Measurements from ENCODE around the gene ETHE1.

Gene ETHE1

GRCh38 chr19:43462383-43462782 is 64.6 kb downstream of the ETHE1 start:
- TF ChIP-seq CTCF (IDR thresholded peaks at IDR 0.05), result no peak
- no peak for DNase-seq (ENCODE audit: low spot score)
- Histone ChIP-seq H3K27ac (no peak overlapping the region), H3K4me3 (no peak overlapping the region)

- Histone ChIP-seq H3K4me3 (no peak overlapping the region), H3K27ac (no peak overlapping the region)
- no peak for TF ChIP-seq CTCF (IDR thresholded peaks at IDR 0.05)
- DNase-seq (ENCODE audit: low spot score), result no peak
These were observed 65.7 kb downstream of the ETHE1 start for GRCh38 chr19:43461303-43461702.

- no peak overlapping the region for H3K4me3 ChIP-seq
- no peak for DNase-seq (ENCODE audit: low spot score)
- TF ChIP-seq CTCF (IDR thresholded peaks at IDR 0.05), result no peak
These were observed 66.5 kb downstream of the ETHE1 start for GRCh38 chr19:43460362-43461016.

GRCh38 chr19:43457809-43458208 is 69.2 kb downstream of the ETHE1 start:
- no peak for TF ChIP-seq CTCF (IDR thresholded peaks at IDR 0.05)
- DNase-seq (ENCODE audit: low spot score), result no peak
- Histone ChIP-seq H3K27ac (no peak overlapping the region), H3K4me3 (no peak overlapping the region)

More at GRCh38 chr19:43460362-43461016, 66.5 kb downstream of the ETHE1 start:
- H3K27ac ChIP-seq, result no peak overlapping the region
